Activated B cell treated with CpG ODN at 0.5 μM for 24 hours (primary cell): Measurements from ENCODE around the gene CEP72. TPM values are rescaled to one million over a fixed set of nuclear protein-coding genes. Genes with fewer than 3 reads are reported as not detected.

Source experiments
- ATAC-seq: fragments of 200-7000 bp; cut with Tn5 transposase; one replicate; pipeline ENCODE4 v1.10.0; 2021; ENCODE audit warnings: low read depth, mild to moderate bottlenecking, moderate library complexity
- CTCF ChIA-PET: fragments of 350-600 bp; sonication (Branson Sonifier 250); formaldehyde crosslinking; loops from one replicate; lab custom pipeline; 2021; ENCODE audit warnings: antibody characterized with exemption; lab: Charles Lee
- POLR2A ChIA-PET: fragments of 350-600 bp; sonication (Branson Sonifier 250); formaldehyde crosslinking; loops from one replicate; lab custom pipeline; 2021; ENCODE audit warnings: antibody characterized with exemption; lab: Charles Lee
- DNase-seq: peaks from one replicate; pipeline ENCODE4 v3.0.0; 2022
- H3K27ac Mint-ChIP-seq: one replicate; pipeline ENCODE4 v1.8.0; 2020; ENCODE audit warnings: mixed read lengths
- H3K27me3 Mint-ChIP-seq: one replicate; pipeline ENCODE4 v1.8.0; 2021; ENCODE audit warnings: mixed read lengths
- H3K36me3 Mint-ChIP-seq: one replicate; pipeline ENCODE4 v1.8.0; 2021; ENCODE audit warnings: low read depth, mixed read lengths
- H3K4me1 Mint-ChIP-seq: one replicate; pipeline ENCODE4 v1.8.0; 2021; ENCODE audit warnings: mixed read lengths
- H3K4me3 Mint-ChIP-seq: one replicate; pipeline ENCODE4 v1.8.0; 2020; ENCODE audit warnings: mild to moderate bottlenecking, mixed read lengths
- H3K9me3 Mint-ChIP-seq: one replicate; pipeline ENCODE4 v1.8.0; 2020; ENCODE audit warnings: mixed read lengths
- intact Hi-C: fragments of 100-400 bp; cut with micrococcal nuclease; formaldehyde crosslinking; loops from one replicate; pipeline ENCODE4 v1.15.1; 2024
- total RNA-seq: library from RNA; stranded (reverse); gene quantifications from 2 replicates; pipeline ENCODE4 v1.2.3, GENCODE V29; 2022
- TF ChIP-seq, protein P1 (sequence below): fragments of 200-600 bp; IDR thresholded peaks from one replicate; pipeline ENCODE4 v1.8.0; 2022; ENCODE audit warnings: antibody characterized with exemption, mild to moderate bottlenecking

The CEP72 gene
- total RNA-seq, 1 donor from 2014 or later = 17.4 TPM

DNA sequence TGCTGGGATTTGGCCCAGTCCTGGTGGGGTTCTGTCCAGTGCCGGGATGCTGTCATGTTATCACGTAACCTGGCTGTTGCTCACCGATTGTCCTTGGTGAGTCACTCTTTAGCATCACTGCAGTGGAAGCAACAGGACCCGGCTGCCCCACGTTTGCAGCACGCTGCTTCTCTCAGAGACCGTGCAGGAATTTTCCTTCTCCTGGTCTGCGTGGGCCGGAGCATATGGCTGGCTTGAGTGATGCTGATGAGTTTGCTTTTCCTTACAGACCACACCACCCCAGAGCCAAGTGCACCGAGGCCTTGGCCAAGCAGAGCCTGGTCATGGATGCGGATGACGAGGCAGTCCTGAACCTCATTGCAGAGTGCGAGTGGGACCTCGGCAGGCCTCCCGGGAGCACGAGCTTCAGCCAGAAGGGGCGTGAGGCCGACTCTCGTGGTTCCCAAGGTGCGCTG lies 21.4 kb downstream of the CEP72 start:
- TF ChIP-seq, protein P1, sequence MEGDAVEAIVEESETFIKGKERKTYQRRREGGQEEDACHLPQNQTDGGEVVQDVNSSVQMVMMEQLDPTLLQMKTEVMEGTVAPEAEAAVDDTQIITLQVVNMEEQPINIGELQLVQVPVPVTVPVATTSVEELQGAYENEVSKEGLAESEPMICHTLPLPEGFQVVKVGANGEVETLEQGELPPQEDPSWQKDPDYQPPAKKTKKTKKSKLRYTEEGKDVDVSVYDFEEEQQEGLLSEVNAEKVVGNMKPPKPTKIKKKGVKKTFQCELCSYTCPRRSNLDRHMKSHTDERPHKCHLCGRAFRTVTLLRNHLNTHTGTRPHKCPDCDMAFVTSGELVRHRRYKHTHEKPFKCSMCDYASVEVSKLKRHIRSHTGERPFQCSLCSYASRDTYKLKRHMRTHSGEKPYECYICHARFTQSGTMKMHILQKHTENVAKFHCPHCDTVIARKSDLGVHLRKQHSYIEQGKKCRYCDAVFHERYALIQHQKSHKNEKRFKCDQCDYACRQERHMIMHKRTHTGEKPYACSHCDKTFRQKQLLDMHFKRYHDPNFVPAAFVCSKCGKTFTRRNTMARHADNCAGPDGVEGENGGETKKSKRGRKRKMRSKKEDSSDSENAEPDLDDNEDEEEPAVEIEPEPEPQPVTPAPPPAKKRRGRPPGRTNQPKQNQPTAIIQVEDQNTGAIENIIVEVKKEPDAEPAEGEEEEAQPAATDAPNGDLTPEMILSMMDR = no peak
- Mint-ChIP-seq H3K4me1 (no peaks in the 10 kb centered on the region), H3K36me3 (peaks cover 45% of the 10 kb centered on the region), H3K9me3 (no peaks in the 10 kb centered on the region), H3K4me3 (no peak overlapping the region), H3K27ac (no peak overlapping the region), H3K27me3 (no peaks in the 10 kb centered on the region)
- ATAC-seq (no peak), DNase-seq (no peak)
- POLR2A ChIA-PET = no interaction called here
- CTCF ChIA-PET = no interaction called here
- intact Hi-C loops = no loop called here

DNA sequence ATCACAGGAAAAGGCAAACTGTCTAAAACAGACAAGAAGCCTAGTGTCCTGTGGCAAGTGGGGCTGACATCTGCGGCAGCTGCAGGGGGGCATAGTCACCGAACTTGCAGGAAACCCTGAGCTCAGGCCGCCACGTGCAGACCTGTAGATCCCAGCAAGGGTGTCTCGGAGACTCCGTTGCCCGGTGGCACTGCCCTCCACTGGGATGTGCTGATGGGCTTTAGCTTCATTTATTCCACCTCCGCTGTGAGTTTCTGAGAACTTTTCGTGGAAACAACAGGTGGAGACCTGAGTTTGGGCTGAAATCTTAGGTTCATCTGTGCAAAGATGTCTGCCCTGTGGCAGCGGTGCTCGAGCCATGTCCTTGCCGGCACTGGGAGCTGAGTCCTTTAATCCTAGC lies 22.1 kb downstream of the CEP72 start:
- Mint-ChIP-seq H3K27ac (no peak overlapping the region), H3K36me3 (peaks cover 49% of the 10 kb centered on the region), H3K4me3 (no peak overlapping the region), H3K9me3 (no peaks in the 10 kb centered on the region), H3K4me1 (no peaks in the 10 kb centered on the region), H3K27me3 (no peaks in the 10 kb centered on the region)
- TF ChIP-seq, protein P1 = no peak
- ChIA-PET POLR2A (no interaction called here), CTCF (no interaction called here)
- ATAC-seq (no peak), DNase-seq (no peak)
- intact Hi-C loops = no loop called here

DNA sequence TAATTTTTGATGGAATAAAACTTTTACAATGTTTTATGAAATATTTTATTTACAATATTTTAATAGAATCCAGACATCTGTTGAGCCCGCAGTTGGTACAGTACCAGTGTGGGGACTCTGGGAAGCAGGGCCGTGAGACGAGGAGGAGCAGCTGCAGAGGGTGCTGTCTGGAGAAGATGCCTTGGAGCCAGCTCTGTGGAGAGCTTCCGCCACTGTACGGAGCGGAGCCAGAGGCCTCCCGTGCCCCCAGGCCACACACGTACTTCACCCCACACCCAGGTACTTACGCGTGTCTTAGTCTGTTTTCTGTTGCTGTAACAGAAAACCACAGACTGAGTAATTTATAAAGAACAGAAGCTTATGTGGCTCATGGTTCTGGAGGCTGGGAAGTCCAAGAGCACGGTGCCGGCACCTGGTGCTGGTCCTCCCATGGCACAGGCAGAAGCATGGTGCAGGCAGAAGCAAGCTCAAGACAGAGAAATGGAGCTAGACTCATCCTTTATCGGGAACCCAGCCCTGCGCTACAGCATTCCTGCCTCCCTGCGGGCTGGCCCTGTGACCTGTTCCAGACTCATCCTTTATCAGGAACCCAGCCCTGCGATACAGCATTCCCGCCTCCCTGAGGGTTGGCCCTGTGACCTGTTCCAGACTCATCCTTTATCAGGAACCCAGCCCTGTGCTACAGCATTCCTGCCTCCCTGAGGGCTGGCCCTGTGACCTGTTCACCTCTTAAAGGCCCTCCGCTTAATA lies 23.3 kb downstream of the CEP72 start:
- ChIA-PET POLR2A (no interaction called here), CTCF (interaction anchor here (0.7 kb wide), 1 partner anchor 318 kb away, joined by 3 read pairs; no protein-coding TSS in a partner anchor)
- no peak overlapping the region for H3K27ac Mint-ChIP-seq
- H3K4me3 Mint-ChIP-seq = no peak overlapping the region
- no peaks in the 10 kb centered on the region for H3K27me3 Mint-ChIP-seq
- no peak for DNase-seq
- no peaks in the 10 kb centered on the region for H3K9me3 Mint-ChIP-seq
- TF ChIP-seq, protein P1 = no peak
- ATAC-seq = no peak
- peaks cover 61% of the 10 kb centered on the region for H3K36me3 Mint-ChIP-seq
- H3K4me1 Mint-ChIP-seq = no peaks in the 10 kb centered on the region
- intact Hi-C loops = no loop called here

DNA sequence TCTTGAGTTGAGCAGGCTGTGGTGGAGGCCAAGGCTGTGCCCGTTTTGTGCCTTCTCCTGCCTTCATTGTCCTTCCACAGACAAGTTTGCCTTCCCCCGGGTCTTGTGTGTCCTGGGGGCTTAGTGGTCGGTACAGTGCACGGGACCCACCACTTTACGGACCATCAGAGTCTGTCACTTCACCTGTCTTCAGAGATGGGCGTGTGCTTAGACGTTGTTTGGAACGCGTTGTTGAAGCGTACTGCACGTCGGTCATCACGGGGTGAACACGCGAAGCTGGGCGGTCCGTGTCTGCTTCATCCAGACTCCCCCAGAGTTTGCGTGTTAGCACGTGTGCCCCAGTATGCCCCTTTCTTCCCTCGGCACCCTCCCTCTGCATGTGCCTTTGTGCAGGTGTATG lies 24.8 kb downstream of the CEP72 start:
- ATAC-seq (no peak), DNase-seq (no peak)
- Mint-ChIP-seq H3K27ac (no peak overlapping the region), H3K27me3 (no peaks in the 10 kb centered on the region), H3K36me3 (peaks cover 69% of the 10 kb centered on the region), H3K4me3 (no peak overlapping the region), H3K4me1 (no peaks in the 10 kb centered on the region), H3K9me3 (no peaks in the 10 kb centered on the region)
- intact Hi-C loops = no loop called here
- ChIA-PET CTCF (no interaction called here), POLR2A (no interaction called here)
- TF ChIP-seq, protein P1 = no peak

DNA sequence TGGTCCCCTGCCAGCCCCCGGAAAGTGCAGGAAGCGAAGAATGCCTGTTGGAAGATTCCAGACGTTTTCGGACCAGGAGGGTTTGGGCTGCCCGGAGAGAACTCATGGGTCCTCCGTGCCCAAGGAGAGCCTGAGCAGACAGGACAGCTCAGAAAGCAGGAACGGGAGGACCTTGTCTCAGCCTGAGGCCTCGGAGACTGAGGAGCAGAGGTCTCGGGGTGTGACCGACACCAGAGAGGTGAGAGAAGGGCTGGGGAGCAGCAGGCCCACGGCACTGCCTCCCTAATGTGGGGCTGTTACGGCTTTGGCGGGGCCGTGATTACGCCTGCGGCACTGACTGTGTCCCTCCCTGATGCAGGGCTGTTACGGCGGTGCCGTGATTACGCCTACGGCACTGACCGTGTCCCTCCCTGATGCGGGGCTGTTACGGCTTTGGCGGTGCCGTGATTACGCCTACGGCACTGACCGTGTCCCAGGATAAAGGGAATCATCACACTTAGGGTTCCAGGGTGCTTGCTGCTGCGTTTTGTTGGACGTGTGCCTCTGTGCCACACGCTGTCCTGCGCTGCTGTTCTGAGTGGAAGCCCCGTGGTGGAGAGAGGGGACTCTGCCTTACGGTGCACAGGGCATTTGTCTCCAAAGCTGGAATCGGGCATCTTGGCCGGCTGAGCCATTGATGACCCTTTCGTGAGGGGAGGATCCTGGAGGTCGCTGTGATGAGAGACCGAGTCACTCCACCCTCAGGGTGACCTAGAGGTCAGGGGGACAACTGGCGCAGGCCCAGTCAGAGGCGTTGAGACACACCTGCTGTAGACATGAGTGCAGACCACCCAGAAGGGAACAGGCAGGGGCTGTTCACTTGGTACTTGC lies 25.7 kb downstream of the CEP72 start:
- Mint-ChIP-seq H3K27me3 (no peaks in the 10 kb centered on the region), H3K36me3 (peaks cover 69% of the 10 kb centered on the region), H3K9me3 (no peaks in the 10 kb centered on the region), H3K4me1 (no peaks in the 10 kb centered on the region), H3K27ac (no peak overlapping the region), H3K4me3 (no peak overlapping the region)
- ChIA-PET POLR2A (no interaction called here), CTCF (no interaction called here)
- intact Hi-C loops = no loop called here
- ATAC-seq (no peak), DNase-seq (no peak)
- TF ChIP-seq, protein P1 = no peak
